Endothelial cell of umbilical vein (primary cell): ENCODE measurements around the gene EDRF1. TPM values are rescaled to one million over a fixed set of nuclear protein-coding genes. Genes with fewer than 3 reads are reported as not detected.

Source experiments
- BruUV-seq: library from RNA; stranded (reverse); fragments of 400-500 nt; replicated peaks from 2 replicates; lab custom pipeline; 2021; lab: Mats Ljungman, UMichigan
- CTCF ChIA-PET: fragments of 300-600, 350-600 bp; sonication (Branson Sonifier 250); formaldehyde crosslinking; loops from one replicate; lab custom pipeline; 2021; ENCODE audit warnings: antibody characterized with exemption, inconsistent platforms; lab: Charles Lee
- POLR2A ChIA-PET: fragments of 300-600, 350-600 bp; sonication (Branson Sonifier 250); formaldehyde crosslinking; loops from one replicate; lab custom pipeline; 2021; ENCODE audit warnings: antibody characterized with exemption, inconsistent platforms; lab: Charles Lee
- DNase-seq: peaks from one replicate; pipeline ENCODE4 v3.0.0-alpha.2; 2011; ENCODE audit warnings: low read depth, low spot score
- FAIRE-seq: peaks from 2 replicates; lab custom pipeline; 2011; peaks lifted over from hg19 to GRCh38; lab: Jason Lieb, UNC
- H2AFZ ChIP-seq: 2 replicates; pipeline ENCODE4 v1.6.0; 2012; ENCODE audit warnings: low read depth, low read length, control low read depth, inconsistent platforms
- H3K27ac ChIP-seq: 2 replicates; pipeline ENCODE4 v1.5.1; 2011; ENCODE audit warnings: low read depth, mild to moderate bottlenecking, control low read depth, low read length, moderate library complexity; ENCODE audit not compliant: insufficient read depth
- H3K27me3 ChIP-seq, 2 experiments: 2 replicates each; pipeline versions ENCODE4 v1.6.0 to v1.6.1; 2011; ENCODE audit warnings: low read length in 2 of 2, mixed read lengths in 1 of 2; ENCODE audit not compliant: control insufficient read depth in 2 of 2, insufficient read depth in 2 of 2
- H3K36me3 ChIP-seq, 2 experiments: 2 replicates in 1 of 2; 3 replicates in 1 of 2; pipeline ENCODE4 v1.5.1; 2011; ENCODE audit warnings: low read length in 2 of 2, mild to moderate bottlenecking in 1 of 2, moderate library complexity in 1 of 2; ENCODE audit not compliant: control insufficient read depth in 2 of 2, insufficient read depth in 2 of 2; ENCODE audit errors: extremely low read depth in 1 of 2
- H3K4me1 ChIP-seq: 3 replicates; pipeline ENCODE4 v1.5.1; 2011; ENCODE audit warnings: mild to moderate bottlenecking, low read length; ENCODE audit not compliant: control insufficient read depth, insufficient read depth; ENCODE audit errors: extremely low read depth
- H3K4me2 ChIP-seq: 2 replicates; pipeline ENCODE4 v1.6.1; 2011; ENCODE audit warnings: low read length, control low read depth, mixed read lengths; ENCODE audit not compliant: insufficient read depth
- H3K4me3 ChIP-seq, 3 experiments: fragments of 200-600 bp in 1 of 3; sonication (generic), shearing (Covaris generic) in 1 of 3; replicated peaks in 1 of 3; 2 replicates each; pipeline ENCODE4 v1.5.1; 2011 to 2016; ENCODE audit warnings: control low read depth in 3 of 3, low read length in 3 of 3, mild to moderate bottlenecking in 2 of 3, inconsistent platforms in 1 of 3, low read depth in 1 of 3, moderate library complexity in 1 of 3; ENCODE audit not compliant: insufficient read depth in 1 of 3
- H3K79me2 ChIP-seq: 2 replicates; pipeline ENCODE4 v1.6.0; 2012; ENCODE audit warnings: low read length, inconsistent platforms; ENCODE audit not compliant: control insufficient read depth, insufficient read depth
- H3K9ac ChIP-seq: replicated peaks from 2 replicates; pipeline ENCODE3; 2011; ENCODE audit warnings: low read length, control low read depth; ENCODE audit not compliant: insufficient read depth; ENCODE audit errors: extremely low read depth
- H3K9me1 ChIP-seq: replicated peaks from 3 replicates; pipeline ENCODE4 v1.6.0; 2011; ENCODE audit warnings: mild to moderate bottlenecking, low read length; ENCODE audit not compliant: control insufficient read depth, insufficient read depth; ENCODE audit errors: extremely low read depth
- H3K9me3 ChIP-seq: replicated peaks from 2 replicates; pipeline ENCODE4 v1.5.1; 2012; ENCODE audit warnings: low read length, inconsistent platforms; ENCODE audit not compliant: control insufficient read depth, insufficient read depth
- H4K20me1 ChIP-seq: replicated peaks from 2 replicates; pipeline ENCODE3; 2011; ENCODE audit warnings: mild to moderate bottlenecking, low read length; ENCODE audit not compliant: control insufficient read depth, insufficient read depth; ENCODE audit errors: extremely low read depth
- CTCF ChIP-seq, 2 donors: IDR thresholded peaks; 1 replicate in 1 of 2; 2 replicates in 1 of 2; pipeline ENCODE4 v1.5.1; 2011; ENCODE audit warnings: low read length in 2 of 2, mild to moderate bottlenecking in 2 of 2, moderate library complexity in 2 of 2, control low read depth in 1 of 2, inconsistent platforms in 1 of 2, low read depth in 1 of 2; ENCODE audit not compliant: insufficient read depth in 1 of 2; ENCODE audit errors: extremely low read depth in 1 of 2
- EZH2 ChIP-seq: IDR thresholded peaks from 2 replicates; pipeline ENCODE4 v1.6.1; 2012; ENCODE audit warnings: borderline replicate concordance, low read depth, mild to moderate bottlenecking, moderate library complexity, low read length, inconsistent platforms; ENCODE audit not compliant: severe bottlenecking
- FOS ChIP-seq: IDR thresholded peaks from 2 replicates; pipeline ENCODE4 v1.6.1; 2011; ENCODE audit warnings: mild to moderate bottlenecking, low read length, moderate library complexity, borderline replicate concordance; ENCODE audit not compliant: insufficient read depth
- GATA2 ChIP-seq: IDR thresholded peaks from 2 replicates; pipeline ENCODE4 v1.7.0; 2011; ENCODE audit warnings: low read depth, mild to moderate bottlenecking, moderate library complexity, mixed read lengths, low read length; ENCODE audit not compliant: insufficient read length, insufficient read depth
- JUN ChIP-seq: IDR thresholded peaks from 2 replicates; pipeline ENCODE4 v1.6.1; 2011; ENCODE audit warnings: borderline replicate concordance, low read depth; ENCODE audit not compliant: insufficient read length, insufficient read depth
- MAX ChIP-seq: IDR thresholded peaks from 2 replicates; pipeline ENCODE4 v1.6.1; 2011; ENCODE audit not compliant: insufficient read depth, insufficient read length
- MYC ChIP-seq: IDR thresholded peaks from one replicate; pipeline ENCODE4 v1.6.1; 2011; ENCODE audit warnings: mild to moderate bottlenecking, low read depth, low read length
- POLR2A ChIP-seq: IDR thresholded peaks from 2 replicates; pipeline ENCODE4 v1.6.1; 2012; ENCODE audit warnings: low read depth, mild to moderate bottlenecking, control low read depth, low read length
- POLR2AphosphoS5 ChIP-seq: IDR thresholded peaks from 2 replicates; pipeline ENCODE4 v1.6.1; 2012; ENCODE audit warnings: low read depth, mild to moderate bottlenecking, control low read depth, low read length, moderate library complexity; ENCODE audit not compliant: insufficient read depth
- dilution Hi-C: fragments of 300-500 bp; cut with MboI; formaldehyde crosslinking; loops from one replicate; pipeline ENCODE4 v1.15.0; 2019; ENCODE audit warnings: low sequenced_read_pairs; ENCODE audit not compliant: extremely low pct_ligation_motif_present
- intact Hi-C: fragments of 100-400 bp; cut with micrococcal nuclease; formaldehyde crosslinking; loops from one replicate; pipeline ENCODE4 v1.10.0; 2022
- polyA plus RNA-seq, 4 experiments: library from polyadenylated mRNA; depleted of rRNA in 3 of 4; stranded (reverse) in 3 of 4; unstranded in 1 of 4; fragments of >200 nt; gene quantifications; 2 replicates each; pipeline versions ENCODE4 v1.2.1 to v1.2.3, GENCODE V29; 2011 to 2012; ENCODE audit warnings: missing spikeins in 1 of 4
- total RNA-seq: library from RNA; stranded (reverse); gene quantifications from 2 replicates; pipeline ENCODE4 v1.2.3, GENCODE V29; 2021

The EDRF1 gene
- total and polyA plus RNA-seq, 2 donors (not counting 3 experiments of a cell fraction or from before 2014, with no cell fraction given) = 11.6 to 27.8 TPM

- intact Hi-C loops = no loop called here
- no peak overlapping the region for H3K4me2 ChIP-seq
Measured at GRCh38 chr10:125683821-125684220, 35.7 kb upstream of the EDRF1 start.

More at GRCh38 chr10:125683821-125684220, 35.7 kb upstream of the EDRF1 start:
- no peaks in the 10 kb centered on the region for H3K79me2 ChIP-seq
- peaks cover 15% of the 10 kb centered on the region for H3K4me1 ChIP-seq
- no peaks in the 10 kb centered on the region for H3K9me3 ChIP-seq
- no peaks in the 10 kb centered on the region for H3K36me3 ChIP-seq
- H3K9ac ChIP-seq = no peak overlapping the region
- dilution Hi-C loops = no loop called here
- ChIA-PET CTCF (no interaction called here), POLR2A (no interaction called here)
- FAIRE-seq (no peak), DNase-seq (no peak)
- H3K27me3 ChIP-seq = no peaks in the 10 kb centered on the region
- H3K4me3 ChIP-seq = no peak overlapping the region
- no peaks in the 10 kb centered on the region for H3K9me1 ChIP-seq
- no TSS peak for BruUV-seq
- no peaks in the 10 kb centered on the region for H4K20me1 ChIP-seq
- H3K27ac ChIP-seq = no peak overlapping the region
- TF ChIP-seq MYC (no peak), JUN (no peak), EZH2 (no peak), CTCF (IDR thresholded peaks at IDR 0.05; ENCODE audit: extremely low read depth in 1 of 2, insufficient read depth in 1 of 2, low read depth in 1 of 2, low read length in 2 of 2) (no peak), FOS (no peak), POLR2AphosphoS5 (no peak), GATA2 (no peak), MAX (no peak), POLR2A (no peak)
- no peak overlapping the region for H2AFZ ChIP-seq
